WI38 (cell line): ENCODE measurements around the gene TRIM17.

Source experiments
- H3K4me3 ChIP-seq: 2 replicates; pipeline ENCODE4 v1.5.1; 2011; ENCODE audit warnings: low read depth, mild to moderate bottlenecking, control low read depth, low read length
- TF ChIP-seq, protein P1 (sequence below): IDR thresholded peaks from 2 replicates; pipeline ENCODE4 v1.5.1; 2012; ENCODE audit warnings: low read depth, mild to moderate bottlenecking, control low read depth, low read length

TRIM17 gene

GRCh38 chr1:228415221-228415620 lies 1.4 kb downstream of the TRIM17 start:
- H3K4me3 ChIP-seq, result no peak overlapping the region
- TF ChIP-seq, protein P1, sequence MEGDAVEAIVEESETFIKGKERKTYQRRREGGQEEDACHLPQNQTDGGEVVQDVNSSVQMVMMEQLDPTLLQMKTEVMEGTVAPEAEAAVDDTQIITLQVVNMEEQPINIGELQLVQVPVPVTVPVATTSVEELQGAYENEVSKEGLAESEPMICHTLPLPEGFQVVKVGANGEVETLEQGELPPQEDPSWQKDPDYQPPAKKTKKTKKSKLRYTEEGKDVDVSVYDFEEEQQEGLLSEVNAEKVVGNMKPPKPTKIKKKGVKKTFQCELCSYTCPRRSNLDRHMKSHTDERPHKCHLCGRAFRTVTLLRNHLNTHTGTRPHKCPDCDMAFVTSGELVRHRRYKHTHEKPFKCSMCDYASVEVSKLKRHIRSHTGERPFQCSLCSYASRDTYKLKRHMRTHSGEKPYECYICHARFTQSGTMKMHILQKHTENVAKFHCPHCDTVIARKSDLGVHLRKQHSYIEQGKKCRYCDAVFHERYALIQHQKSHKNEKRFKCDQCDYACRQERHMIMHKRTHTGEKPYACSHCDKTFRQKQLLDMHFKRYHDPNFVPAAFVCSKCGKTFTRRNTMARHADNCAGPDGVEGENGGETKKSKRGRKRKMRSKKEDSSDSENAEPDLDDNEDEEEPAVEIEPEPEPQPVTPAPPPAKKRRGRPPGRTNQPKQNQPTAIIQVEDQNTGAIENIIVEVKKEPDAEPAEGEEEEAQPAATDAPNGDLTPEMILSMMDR, result no peak

GRCh38 chr1:228414511-228415211 lies 2.0 kb downstream of the TRIM17 start:
- no peak overlapping the region for H3K4me3 ChIP-seq
- TF ChIP-seq, protein P1, result no peak

- TF ChIP-seq, protein P1, result no peak
- no peak overlapping the region for H3K4me3 ChIP-seq
Observed at GRCh38 chr1:228413241-228414010, 3.2 kb downstream of the TRIM17 start.

DNA sequence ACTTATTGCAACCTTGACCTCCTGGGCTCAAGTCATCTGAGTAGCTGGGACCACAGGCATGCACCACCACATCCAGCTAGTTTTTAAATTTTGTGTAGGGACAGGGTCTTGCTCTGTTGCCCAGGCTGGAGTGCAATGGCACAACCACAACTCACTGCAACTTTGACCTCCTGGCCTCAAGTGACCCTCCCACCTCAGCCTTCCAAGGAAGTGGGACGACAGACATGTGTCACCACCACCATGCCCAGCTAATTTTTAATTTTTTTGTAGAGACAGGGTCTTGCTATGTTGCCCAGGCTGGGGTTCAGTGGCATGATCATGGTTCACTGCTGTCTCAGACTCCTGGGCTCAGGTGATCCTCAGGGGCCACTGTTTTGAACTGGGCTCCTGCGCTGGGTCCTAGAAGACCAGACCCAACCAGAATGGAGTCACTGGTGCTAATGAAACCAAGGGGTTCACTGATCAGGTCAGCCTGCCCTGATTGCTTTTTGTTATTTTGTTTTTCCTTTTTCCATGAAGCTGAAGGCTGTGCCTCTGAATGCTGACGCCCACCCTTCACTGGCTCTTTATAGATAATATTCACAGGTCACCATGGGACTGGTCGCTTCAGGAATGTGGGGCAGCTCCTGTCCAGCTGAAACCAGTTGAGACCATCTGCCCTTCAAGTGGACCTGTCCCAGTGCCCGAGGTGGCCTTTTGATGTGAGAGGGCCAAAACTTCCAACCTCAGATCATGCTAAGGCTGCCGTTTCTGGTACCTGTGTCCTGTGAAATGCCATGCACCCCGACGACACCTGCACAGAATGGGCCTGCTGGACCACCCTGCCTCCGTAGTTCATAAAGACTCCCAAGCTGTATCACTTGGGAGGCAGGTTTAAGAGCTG lies 4.9 kb downstream of the TRIM17 start:
- no peak overlapping the region for H3K4me3 ChIP-seq
- TF ChIP-seq, protein P1, result no peak

GRCh38 chr1:228411121-228411520 lies 5.5 kb downstream of the TRIM17 start:
- TF ChIP-seq, protein P1, result no peak
- no peak overlapping the region for H3K4me3 ChIP-seq

DNA sequence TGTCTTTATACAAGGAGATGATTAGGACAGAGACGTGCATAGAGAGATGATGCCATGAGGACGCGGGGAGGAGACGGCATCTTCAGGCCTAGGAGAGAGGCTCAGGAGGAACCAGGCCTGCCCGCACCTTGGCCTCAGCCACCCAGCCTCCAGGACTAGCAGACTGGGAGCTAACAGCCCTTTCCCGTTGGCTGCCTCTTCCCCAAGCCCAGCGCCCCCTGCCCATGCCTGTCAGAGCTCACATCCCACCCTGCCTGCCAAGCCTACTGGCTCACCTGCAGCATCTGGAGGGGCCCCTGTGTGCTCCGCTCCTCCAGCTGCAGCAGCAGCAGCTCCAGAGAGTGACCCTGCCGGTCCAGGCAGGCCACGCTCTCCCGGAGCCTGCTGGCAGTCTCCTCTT lies 6.0 kb downstream of the TRIM17 start:
- no peak overlapping the region for H3K4me3 ChIP-seq
- TF ChIP-seq, protein P1, result no peak
